Esophagus squamous epithelium (tissue), 5 donors: ENCODE data around the gene VAV2. TPM values are rescaled to one million over a fixed set of nuclear protein-coding genes. Genes with fewer than 3 reads are reported as not detected.

Experiments
- DNase-seq: peaks from one replicate; lab custom pipeline; 2025; lab: John Stamatoyannopoulos, UW
- H3K27ac ChIP-seq, 4 donors: fragments of 200-600 bp; sonication (generic); one replicate each; pipeline ENCODE4 v1.5.1; 2016 to 2019; ENCODE audit warnings: mild to moderate bottlenecking in 1 of 4
- H3K27me3 ChIP-seq, 4 donors: fragments of 200-600 bp; sonication (generic); 1 replicate in 3 of 4; 2 replicates in 1 of 4; pipeline versions ENCODE4 v1.5.1 to v1.6.0; 2017 to 2021; ENCODE audit warnings: antibody characterized with exemption in 1 of 4
- H3K36me3 ChIP-seq, 3 donors: fragments of 200-600 bp; sonication (generic); one replicate each; pipeline ENCODE4 v1.5.1; 2016 to 2019
- H3K4me1 ChIP-seq, 3 donors: fragments of 200-600 bp; sonication (generic); one replicate each; pipeline ENCODE4 v1.5.1; 2017 to 2019
- H3K4me3 ChIP-seq, 4 donors: fragments of 200-600 bp; sonication (generic); 1 replicate in 3 of 4; 2 replicates in 1 of 4; pipeline ENCODE4 v1.5.1; 2016 to 2019; ENCODE audit warnings: mild to moderate bottlenecking in 2 of 4, moderate library complexity in 1 of 4
- H3K9me3 ChIP-seq, 3 donors: fragments of 200-600 bp; sonication (generic); one replicate each; pipeline ENCODE4 v1.5.1; 2016 to 2019
- POLR2A ChIP-seq, 4 donors: fragments of 450-650 bp; IDR thresholded peaks; one replicate each; pipeline ENCODE4 v1.6.1; 2017; ENCODE audit warnings: antibody characterized with exemption in 4 of 4, mild to moderate bottlenecking in 4 of 4, moderate library complexity in 3 of 4
- WGBS, 2 donors: methylation state at CpG; one replicate each; pipeline ENCODE4 v1.1.5; 2018; 5-methylcytosine and 5-hydroxymethylcytosine counted together
- intact Hi-C: fragments of 100-400 bp; cut with DNase I; formaldehyde crosslinking; loops from one replicate; pipeline ENCODE4 v1.15.0; 2022
- total RNA-seq, 4 donors: library from RNA; depleted of rRNA; stranded (reverse); fragments of >200 nt; gene quantifications; one replicate each; pipeline ENCODE4 v1.1.0, GENCODE V29; 2016
- TF ChIP-seq, protein P1 (sequence below), 6 experiments: fragments of 450-650 bp in 4 of 6; fragments of 200-600 bp in 2 of 6; sonication (generic) in 2 of 6; IDR thresholded peaks; one replicate each; pipeline ENCODE4 v1.5.1; 2016 to 2019; ENCODE audit warnings: antibody characterized with exemption in 6 of 6, mild to moderate bottlenecking in 4 of 6, moderate library complexity in 4 of 6
- donor health status: DM: yes; HTN: yes; CAD: no.

The VAV2 gene
- total RNA-seq, 4 donors from 2014 or later, result 3.8 to 7.6 (median 5.7) TPM

GRCh38 chr9:133853331-133853730, 138.8 kb downstream of the VAV2 start:
- Histone ChIP-seq H3K9me3 (no peaks in the 10 kb centered on the region), H3K27ac (no peak overlapping the region), H3K4me3 (no peak overlapping the region), H3K4me1 (peaks cover 0 to 7% (median 4%) of the 10 kb centered on the region in 3 donors), H3K27me3 (no peaks in the 10 kb centered on the region), H3K36me3 (no peaks in the 10 kb centered on the region)
- intact Hi-C loops, result no loop called here
- TF ChIP-seq, protein P1, sequence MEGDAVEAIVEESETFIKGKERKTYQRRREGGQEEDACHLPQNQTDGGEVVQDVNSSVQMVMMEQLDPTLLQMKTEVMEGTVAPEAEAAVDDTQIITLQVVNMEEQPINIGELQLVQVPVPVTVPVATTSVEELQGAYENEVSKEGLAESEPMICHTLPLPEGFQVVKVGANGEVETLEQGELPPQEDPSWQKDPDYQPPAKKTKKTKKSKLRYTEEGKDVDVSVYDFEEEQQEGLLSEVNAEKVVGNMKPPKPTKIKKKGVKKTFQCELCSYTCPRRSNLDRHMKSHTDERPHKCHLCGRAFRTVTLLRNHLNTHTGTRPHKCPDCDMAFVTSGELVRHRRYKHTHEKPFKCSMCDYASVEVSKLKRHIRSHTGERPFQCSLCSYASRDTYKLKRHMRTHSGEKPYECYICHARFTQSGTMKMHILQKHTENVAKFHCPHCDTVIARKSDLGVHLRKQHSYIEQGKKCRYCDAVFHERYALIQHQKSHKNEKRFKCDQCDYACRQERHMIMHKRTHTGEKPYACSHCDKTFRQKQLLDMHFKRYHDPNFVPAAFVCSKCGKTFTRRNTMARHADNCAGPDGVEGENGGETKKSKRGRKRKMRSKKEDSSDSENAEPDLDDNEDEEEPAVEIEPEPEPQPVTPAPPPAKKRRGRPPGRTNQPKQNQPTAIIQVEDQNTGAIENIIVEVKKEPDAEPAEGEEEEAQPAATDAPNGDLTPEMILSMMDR (IDR thresholded peaks at IDR 0.05), result no peak
- no peak for TF ChIP-seq POLR2A (IDR thresholded peaks at IDR 0.05)
- DNase-seq, result no peak
- WGBS, 2 donors, result 100% methylated on average over 2 of the region's 7 CpGs; no CpG with 5 or more reads in 1 of the 2 donors

- H3K36me3 ChIP-seq, result no peaks in the 10 kb centered on the region
- no peaks in the 10 kb centered on the region for H3K27me3 ChIP-seq
- TF ChIP-seq, protein P1 (IDR thresholded peaks at IDR 0.05), result no peak
- no peak for TF ChIP-seq POLR2A (IDR thresholded peaks at IDR 0.05)
- intact Hi-C loops, result no loop called here
- no peak overlapping the region for H3K27ac ChIP-seq
- H3K4me3 ChIP-seq, result no peak overlapping the region
- no peak for DNase-seq
- H3K4me1 ChIP-seq, result peaks cover 0 to 7% (median 4%) of the 10 kb centered on the region in 3 donors
- 82 to 93% methylated on average over 2 to 6 of the region's 6 CpGs for WGBS, 2 donors
- no peaks in the 10 kb centered on the region for H3K9me3 ChIP-seq
Measured at GRCh38 chr9:133852431-133852830, 139.7 kb downstream of the VAV2 start.

GRCh38 chr9:133851693-133852092, 140.4 kb downstream of the VAV2 start:
- intact Hi-C loops, result no loop called here
- Histone ChIP-seq H3K4me3 (no peak overlapping the region), H3K4me1 (peaks cover 0 to 7% (median 4%) of the 10 kb centered on the region in 3 donors), H3K9me3 (no peaks in the 10 kb centered on the region), H3K27ac (no peak overlapping the region), H3K27me3 (no peaks in the 10 kb centered on the region), H3K36me3 (no peaks in the 10 kb centered on the region)
- WGBS, 2 donors, result 80 to 91% methylated on average over 1 of the region's 1 CpG
- DNase-seq, result no peak
- TF ChIP-seq, protein P1 (IDR thresholded peaks at IDR 0.05), result no peak
- no peak for TF ChIP-seq POLR2A (IDR thresholded peaks at IDR 0.05)

- WGBS, 2 donors, result 86 to 93% methylated on average over 3 to 6 of the region's 7 CpGs
- Histone ChIP-seq H3K27ac (no peak overlapping the region), H3K9me3 (no peaks in the 10 kb centered on the region), H3K4me1 (peaks cover 0 to 7% (median 2%) of the 10 kb centered on the region in 3 donors), H3K4me3 (no peak overlapping the region), H3K27me3 (no peaks in the 10 kb centered on the region), H3K36me3 (no peaks in the 10 kb centered on the region)
- TF ChIP-seq POLR2A (IDR thresholded peaks at IDR 0.05), result no peak
- TF ChIP-seq, protein P1 (IDR thresholded peaks at IDR 0.05), result no peak
- DNase-seq, result no peak
- intact Hi-C loops, result no loop called here
Measured at GRCh38 chr9:133850937-133851336, 141.2 kb downstream of the VAV2 start.

DNA sequence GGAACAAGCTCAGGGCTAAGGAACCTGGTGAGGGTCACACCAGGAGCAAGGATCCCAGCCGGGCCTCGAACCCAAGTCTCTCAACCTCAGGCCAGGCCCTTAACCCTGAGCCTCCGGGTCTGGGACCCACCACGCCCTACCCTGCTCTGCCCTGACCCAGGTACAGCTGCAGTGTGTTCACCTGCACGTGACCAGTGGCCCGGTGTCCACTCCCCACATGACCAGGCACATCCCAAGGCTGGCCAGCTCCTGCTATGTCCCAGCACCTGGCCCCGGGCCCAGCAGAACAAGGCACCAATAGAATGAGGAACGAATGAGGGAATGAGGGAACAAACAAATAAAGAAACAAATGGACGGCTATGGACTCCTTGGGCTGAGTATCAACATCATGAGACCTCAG, 142.0 kb downstream of the VAV2 start:
- no peak for DNase-seq
- Histone ChIP-seq H3K4me1 (peaks cover 0 to 7% (median 0%) of the 10 kb centered on the region in 3 donors), H3K27ac (no peak overlapping the region), H3K27me3 (no peaks in the 10 kb centered on the region), H3K36me3 (no peaks in the 10 kb centered on the region), H3K4me3 (no peak overlapping the region), H3K9me3 (no peaks in the 10 kb centered on the region)
- WGBS, 2 donors, result 87 to 95% methylated on average over 2 to 3 of the region's 9 CpGs
- intact Hi-C loops, result no loop called here
- TF ChIP-seq, protein P1 (IDR thresholded peaks at IDR 0.05), result no peak
- no peak for TF ChIP-seq POLR2A (IDR thresholded peaks at IDR 0.05)
